ENCODE data around the gene CDC26. TPM values are rescaled to one million over a fixed set of nuclear protein-coding genes. Genes with fewer than 3 reads are reported as not detected.

The CDC26 gene
- total RNA-seq, result 10 to 100 TPM; 20.5 to 42.4 (median 26.5) TPM

GRCh38 chr9:113275157-113276131 is at the start of gene CDC26, which contains the start of gene PRPF4:
Gene CDC26, minus strand, starts transcription at chr9:113275572. Its CDS starts 3,065 bp downstream, at chr9:113272507.
Gene PRPF4, plus strand, starts transcription at chr9:113275658. Its CDS starts 86 bp downstream, at chr9:113275744.
- DNase-seq, result peak; percentile 82
- Histone ChIP-seq H3K27ac (peak within 1 kb of the TSS; percentile 92 to 98 (median 94)), H3K27me3 (no peaks in the 10 kb centered on the region), H3K4me3 (peak within 1 kb of the TSS; percentile 58 to 96 (median 83)), H3K4me1 (peaks cover 13 to 40% (median 16%) of the 10 kb centered on the region in 3 donors), H3K9me3 (no peaks in the 10 kb centered on the region), H3K36me3 (peaks cover 8 to 68% (median 32%) of the 10 kb centered on the region in 3 donors)
- 0% methylated on average over 8 to 11 of the region's 63 CpGs for WGBS, 2 donors
- intact Hi-C loops (cut with DNase I), result loop anchor here (5.0 kb wide), 1 partner anchor 132 kb away; no protein-coding TSS in a partner anchor
- TF ChIP-seq POLR2A (IDR thresholded peaks at IDR 0.05), result peak in 3 of 4 donors; percentile 91 to 97 (median 92)
- peak in 1 of 6 experiments; percentile 20 for TF ChIP-seq CTCF (IDR thresholded peaks at IDR 0.05)

DNA sequence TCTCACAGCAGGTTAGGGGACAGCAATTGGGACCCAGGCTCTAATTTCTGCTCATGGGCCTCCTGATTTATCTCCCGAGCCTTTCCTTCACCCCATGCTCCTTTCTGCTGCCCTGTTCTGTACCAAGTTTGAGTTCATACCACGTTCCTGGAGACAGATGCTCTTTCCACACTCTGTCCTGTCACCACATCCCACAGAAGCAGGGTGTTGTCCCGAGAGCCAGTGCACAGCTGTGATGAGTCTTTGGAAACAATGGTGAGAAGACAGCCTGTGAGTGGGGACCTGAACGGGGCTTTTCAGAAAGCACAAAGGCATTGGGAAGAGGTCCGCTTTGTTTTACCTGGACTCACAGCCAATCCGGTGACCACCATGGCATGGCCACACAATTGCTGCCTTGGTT is 47.3 kb upstream of the CDC26 start:
- Histone ChIP-seq H3K27me3 (no peaks in the 10 kb centered on the region), H3K4me1 (no peaks in the 10 kb centered on the region), H3K36me3 (peaks cover 0 to 41% (median 0%) of the 10 kb centered on the region in 3 donors), H3K27ac (no peak overlapping the region), H3K9me3 (no peaks in the 10 kb centered on the region), H3K4me3 (no peak overlapping the region)
- intact Hi-C loops (cut with DNase I), result no loop called here
- TF ChIP-seq CTCF (IDR thresholded peaks at IDR 0.05) (no peak), POLR2A (IDR thresholded peaks at IDR 0.05) (no peak)
- no peak for DNase-seq
- WGBS, 2 donors, result 71 to 86% methylated on average over 5 to 6 of the region's 6 CpGs

GRCh38 chr9:113320051-113320450 is 44.7 kb upstream of the CDC26 start:
- no peak for TF ChIP-seq CTCF (IDR thresholded peaks at IDR 0.05)
- no peak for TF ChIP-seq POLR2A (IDR thresholded peaks at IDR 0.05)
- Histone ChIP-seq H3K4me1 (no peaks in the 10 kb centered on the region), H3K27me3 (no peaks in the 10 kb centered on the region), H3K27ac (no peak overlapping the region), H3K4me3 (no peak overlapping the region), H3K36me3 (peaks cover 0 to 54% (median 0%) of the 10 kb centered on the region in 3 donors), H3K9me3 (no peaks in the 10 kb centered on the region)
- no peak for DNase-seq
- intact Hi-C loops (cut with DNase I), result no loop called here
- 71 to 100% methylated on average over 1 to 3 of the region's 3 CpGs for WGBS, 2 donors

DNA sequence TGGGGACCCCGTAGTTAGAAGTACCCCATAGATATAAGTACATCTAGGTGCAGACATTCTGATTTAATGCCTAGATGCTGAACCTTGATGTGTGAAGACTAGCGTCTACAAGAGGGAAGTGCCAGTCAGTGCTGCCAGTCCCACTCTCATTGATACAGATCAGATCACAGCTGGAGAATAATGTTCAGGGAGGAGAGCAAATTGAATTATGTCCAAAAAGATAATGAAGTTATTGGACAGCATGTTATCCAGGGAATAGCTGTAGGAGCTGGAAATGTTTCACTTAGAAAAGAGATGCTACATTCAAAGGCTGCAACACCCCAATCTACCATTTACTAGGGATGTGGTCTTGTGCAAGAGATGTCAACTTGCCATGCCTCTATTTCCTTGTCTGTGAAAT is 43.7 kb upstream of the CDC26 start:
- intact Hi-C loops (cut with DNase I), result loop anchor here (10.0 kb wide), 1 partner anchor 346 kb away; no protein-coding TSS in a partner anchor
- H3K27me3 ChIP-seq, result no peaks in the 10 kb centered on the region
- H3K4me1 ChIP-seq, result no peaks in the 10 kb centered on the region
- H3K4me3 ChIP-seq, result no peak overlapping the region
- DNase-seq, result no peak
- TF ChIP-seq POLR2A (IDR thresholded peaks at IDR 0.05), result no peak
- TF ChIP-seq CTCF (IDR thresholded peaks at IDR 0.05), result no peak
- H3K36me3 ChIP-seq, result peaks cover 0 to 54% (median 0%) of the 10 kb centered on the region in 3 donors
- no peaks in the 10 kb centered on the region for H3K9me3 ChIP-seq
- WGBS, 2 donors, result 70 to 73% methylated on average over 2 of the region's 2 CpGs
- no peak overlapping the region for H3K27ac ChIP-seq

- H3K4me3 ChIP-seq, result no peak overlapping the region
- no peak overlapping the region for H3K27ac ChIP-seq
- H3K9me3 ChIP-seq, result no peaks in the 10 kb centered on the region
- no peak for DNase-seq
- TF ChIP-seq POLR2A (IDR thresholded peaks at IDR 0.05) (no peak), CTCF (IDR thresholded peaks at IDR 0.05) (peak in 2 of 6 experiments; percentile 11 to 22)
- 43 to 73% methylated on average over 1 to 2 of the region's 2 CpGs for WGBS, 2 donors
- H3K36me3 ChIP-seq, result peaks cover 0 to 54% (median 0%) of the 10 kb centered on the region in 3 donors
- H3K27me3 ChIP-seq, result no peaks in the 10 kb centered on the region
- H3K4me1 ChIP-seq, result no peaks in the 10 kb centered on the region
- intact Hi-C loops (cut with DNase I), result loop anchor here (10.0 kb wide), 1 partner anchor 347 kb away; no protein-coding TSS in a partner anchor
Measured at GRCh38 chr9:113317777-113318176, 42.4 kb upstream of the CDC26 start.

Measured in esophagus squamous epithelium (tissue), 5 donors.